NCI-H748 treated with DMSO at 0.1 percent for 48 hours (cell line): ENCODE data around the gene KRT75.

ENCODE experiments used
- DNase-seq: peaks from one replicate; lab custom pipeline; 2025; lab: John Stamatoyannopoulos, UW

Gene KRT75

GRCh38 chr12:52391618-52392002 is 42.6 kb downstream of the KRT75 start:
- no peak for DNase-seq

- no peak for DNase-seq
These were observed 43.2 kb downstream of the KRT75 start for GRCh38 chr12:52390739-52391617.

DNA sequence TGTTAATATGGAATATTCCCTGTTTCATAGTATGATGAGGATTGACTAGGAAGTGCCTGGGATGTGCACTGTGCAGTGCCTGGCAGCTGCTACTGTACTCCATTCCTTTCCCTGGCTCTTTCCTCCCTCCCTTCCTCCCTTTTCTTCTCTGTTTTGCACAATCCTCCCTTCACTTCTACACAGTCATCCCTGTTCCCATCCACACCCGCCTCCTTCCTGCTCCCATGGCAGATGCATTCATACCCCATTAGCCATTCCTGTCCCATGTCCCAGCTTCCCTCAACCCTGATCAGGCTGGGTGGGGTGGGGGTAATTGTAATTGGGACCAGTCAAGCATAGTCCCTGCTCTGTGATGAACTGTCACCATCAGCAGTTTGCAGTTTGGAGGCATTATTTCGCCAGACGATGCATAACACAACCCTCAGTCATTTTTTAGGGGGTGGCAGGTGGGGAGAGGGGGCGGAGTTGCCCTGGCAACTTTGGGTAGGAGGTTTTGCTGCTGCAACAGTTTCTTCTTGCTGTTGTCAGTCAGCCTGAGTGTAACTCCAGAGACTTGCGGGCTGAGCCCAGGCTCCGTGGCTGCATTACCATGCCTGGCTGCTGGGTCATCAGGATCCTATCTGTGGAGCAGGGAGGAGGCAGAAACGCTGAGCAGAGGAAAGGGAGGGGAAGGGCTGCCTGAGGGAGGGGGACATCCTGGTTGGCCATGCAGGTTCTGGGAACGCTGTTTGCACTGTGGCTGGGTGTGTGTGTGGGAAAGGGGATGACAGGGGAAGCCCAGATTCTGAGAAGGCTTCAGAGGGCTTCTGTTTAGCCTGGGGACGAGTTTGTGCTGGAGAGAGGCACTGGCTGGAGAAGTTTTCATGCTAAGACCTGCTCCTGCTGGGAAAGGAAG is 44.6 kb downstream of the KRT75 start:
- DNase-seq: no peak

- DNase-seq: no peak
These were observed 46.3 kb downstream of the KRT75 start for GRCh38 chr12:52387859-52388258.

DNA sequence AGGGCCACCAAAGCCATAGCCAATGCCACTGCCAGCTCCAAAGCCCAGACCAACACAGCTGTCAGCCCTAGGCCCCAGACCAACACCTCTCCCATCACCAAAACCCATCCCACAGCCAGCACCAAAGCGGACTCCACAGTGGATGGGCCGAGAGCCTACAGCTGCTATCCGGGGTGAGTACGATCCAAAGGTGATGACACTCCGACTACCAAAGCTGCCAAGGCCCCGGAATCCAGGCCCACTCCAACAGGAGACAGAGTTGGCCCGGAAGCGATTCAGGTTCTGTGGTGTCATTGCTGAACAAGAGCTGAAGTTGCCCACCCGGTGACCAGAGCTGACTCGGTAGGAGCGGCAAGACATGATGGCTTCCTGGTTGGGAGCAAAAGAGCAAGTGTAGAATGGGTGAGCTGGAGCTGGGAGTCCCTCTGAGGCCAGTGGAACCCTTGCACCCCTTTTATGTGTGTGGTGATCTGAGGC is 48.9 kb downstream of the KRT75 start, which contains the start of gene KRT84:
TSS of gene KRT84 (minus strand) at position 427 of the 477 bp plus-strand sequence. CDS start at position 360, 67 bp downstream.
- DNase-seq: no peak

DNA sequence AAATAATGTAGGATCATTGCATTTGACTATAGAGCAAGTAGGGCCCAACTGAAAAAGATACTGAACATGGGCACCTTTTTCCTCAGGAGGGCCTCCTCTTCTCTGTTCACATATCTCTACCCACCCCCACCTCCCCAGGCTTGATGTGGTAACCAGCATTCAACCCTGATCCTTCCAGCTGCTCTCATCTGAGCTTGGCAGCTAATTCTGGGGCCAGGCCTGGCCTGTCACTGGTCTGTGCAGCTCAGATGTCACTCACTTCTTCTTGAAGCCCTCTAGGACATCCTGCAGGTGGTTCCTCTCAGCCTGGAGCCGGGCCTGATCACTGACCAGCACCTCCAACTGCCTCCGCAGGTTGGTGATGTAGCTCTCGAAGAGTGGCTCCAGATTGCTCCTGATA is 50.8 kb downstream of the KRT75 start:
- no peak for DNase-seq

GRCh38 chr12:52382854-52383253 is 51.3 kb downstream of the KRT75 start:
- DNase-seq: no peak

DNA sequence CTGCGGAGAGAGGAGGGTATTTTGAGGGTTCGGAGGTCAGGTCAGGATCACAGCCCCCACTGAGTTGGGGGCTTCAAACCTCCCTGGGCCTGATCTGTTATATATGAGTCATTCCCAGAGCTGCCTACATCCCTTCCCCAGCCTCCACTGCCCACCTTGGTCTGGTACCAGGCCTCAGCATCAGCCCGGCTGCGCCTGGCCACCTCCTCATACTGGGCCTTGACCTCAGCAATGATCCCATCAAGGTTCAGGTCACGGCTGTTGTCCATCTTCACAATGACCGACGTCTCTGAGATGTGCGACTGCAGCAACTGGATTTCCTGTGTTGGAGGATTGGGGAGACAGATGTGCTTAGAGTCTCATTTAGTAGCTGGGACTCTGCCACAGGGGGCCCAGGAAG is 53.0 kb downstream of the KRT75 start:
- no peak for DNase-seq

- no peak for DNase-seq
These were observed 53.9 kb downstream of the KRT75 start for GRCh38 chr12:52380271-52380694.

DNA sequence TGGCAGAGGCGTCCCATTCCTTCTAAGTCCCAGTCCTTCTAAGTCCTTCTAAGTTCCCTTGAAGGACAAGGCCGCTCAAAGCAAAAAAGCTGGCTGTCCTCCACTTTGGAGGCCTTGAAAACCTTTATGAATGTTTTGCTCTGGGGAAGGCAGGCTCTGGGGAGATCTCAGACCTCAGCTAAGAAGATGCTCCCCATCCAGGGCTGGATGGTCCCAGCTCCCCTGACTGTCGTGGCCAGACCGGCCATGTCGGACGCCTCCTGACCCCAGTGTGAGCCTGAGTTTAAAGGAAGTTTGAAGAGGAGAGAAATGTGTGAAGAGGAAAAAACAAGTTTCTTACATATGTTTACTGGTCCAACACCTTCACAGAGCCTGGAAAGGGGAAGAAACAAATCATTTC is 54.6 kb downstream of the KRT75 start:
- DNase-seq: no peak

- no peak for DNase-seq
These were observed 56.1 kb downstream of the KRT75 start for GRCh38 chr12:52378091-52378490.

DNA sequence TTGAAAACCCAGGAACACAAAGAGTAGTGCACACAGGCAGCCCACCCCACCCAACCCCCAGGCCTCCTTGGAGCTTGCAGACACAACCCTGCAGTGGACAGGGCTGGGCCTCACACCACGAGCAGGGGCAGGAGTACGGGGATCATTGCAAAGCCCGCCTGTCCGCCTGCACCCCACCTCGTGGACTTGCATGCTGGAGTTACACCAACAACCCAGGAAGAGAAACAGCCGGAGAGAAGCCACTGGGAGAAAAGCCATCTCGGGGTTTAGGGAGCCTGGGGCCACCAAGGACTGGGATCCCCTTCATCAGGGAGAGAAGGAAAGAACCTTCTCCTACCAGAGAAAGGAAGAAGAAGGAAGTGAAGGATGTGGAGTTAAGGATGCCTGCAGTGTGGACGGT is 56.9 kb downstream of the KRT75 start:
- DNase-seq: no peak
